ENCODE results near the gene SH3GLB2.

SH3GLB2 gene

DNA sequence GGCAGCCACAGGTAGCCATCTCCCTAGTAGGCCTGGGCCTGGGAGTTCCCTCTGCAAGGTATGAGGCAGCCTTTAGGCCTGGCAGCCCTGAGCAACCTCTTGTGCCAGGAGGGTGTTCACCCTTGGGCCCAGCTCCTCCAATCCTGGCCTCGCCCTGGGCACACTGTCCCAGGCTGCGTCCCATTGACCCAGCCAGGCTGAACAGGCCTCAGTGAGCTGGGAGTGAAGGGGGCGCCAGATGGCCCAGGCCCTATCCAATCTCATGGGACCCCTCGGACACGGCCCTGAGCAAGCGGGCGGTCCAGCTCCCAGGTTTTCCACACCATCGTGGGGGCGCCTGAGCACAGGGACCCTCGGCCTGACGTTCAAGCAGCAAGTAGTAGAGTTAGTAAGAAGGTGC, 14.5 kb downstream of the SH3GLB2 start:
- TF ChIP-seq TAF1 (IDR thresholded peaks at IDR 0.05; ENCODE audit: borderline replicate concordance, insufficient read depth, low read length) (no peak), FOXP2 (optimal IDR thresholded peaks at IDR 0.05; ENCODE audit: borderline replicate concordance, extremely low read depth, extremely low read length, insufficient read depth) (no peak), REST (IDR thresholded peaks at IDR 0.05; ENCODE audit: insufficient read depth in 1 of 2, low read depth in 2 of 2, low read length in 2 of 2) (no peak), POLR2AphosphoS5 (IDR thresholded peaks at IDR 0.05; ENCODE audit: low read depth, low read length) (no peak), SIN3A (IDR thresholded peaks at IDR 0.05; ENCODE audit: borderline replicate concordance, insufficient read depth, low read length) (no peak)

GRCh38 chr9:129012893-129013448, 15.2 kb downstream of the SH3GLB2 start:
- TF ChIP-seq TAF1 (IDR thresholded peaks at IDR 0.05; ENCODE audit: borderline replicate concordance, insufficient read depth, low read length): no peak
- TF ChIP-seq POLR2AphosphoS5 (IDR thresholded peaks at IDR 0.05; ENCODE audit: low read depth, low read length): no peak
- no peak for TF ChIP-seq SIN3A (IDR thresholded peaks at IDR 0.05; ENCODE audit: borderline replicate concordance, insufficient read depth, low read length)
- TF ChIP-seq FOXP2 (optimal IDR thresholded peaks at IDR 0.05; ENCODE audit: borderline replicate concordance, extremely low read depth, extremely low read length, insufficient read depth): no peak
- no peak for TF ChIP-seq REST (IDR thresholded peaks at IDR 0.05; ENCODE audit: insufficient read depth in 1 of 2, low read depth in 2 of 2, low read length in 2 of 2)

GRCh38 chr9:129012343-129012742, 15.8 kb downstream of the SH3GLB2 start:
- TF ChIP-seq POLR2AphosphoS5 (IDR thresholded peaks at IDR 0.05; ENCODE audit: low read depth, low read length): no peak
- no peak for TF ChIP-seq FOXP2 (optimal IDR thresholded peaks at IDR 0.05; ENCODE audit: borderline replicate concordance, extremely low read depth, extremely low read length, insufficient read depth)
- no peak for TF ChIP-seq REST (IDR thresholded peaks at IDR 0.05; ENCODE audit: insufficient read depth in 1 of 2, low read depth in 2 of 2, low read length in 2 of 2)
- no peak for TF ChIP-seq TAF1 (IDR thresholded peaks at IDR 0.05; ENCODE audit: borderline replicate concordance, insufficient read depth, low read length)
- no peak for TF ChIP-seq SIN3A (IDR thresholded peaks at IDR 0.05; ENCODE audit: borderline replicate concordance, insufficient read depth, low read length)

- no peak for TF ChIP-seq POLR2AphosphoS5 (IDR thresholded peaks at IDR 0.05; ENCODE audit: low read depth, low read length)
- TF ChIP-seq SIN3A (IDR thresholded peaks at IDR 0.05; ENCODE audit: borderline replicate concordance, insufficient read depth, low read length): no peak
- TF ChIP-seq REST (IDR thresholded peaks at IDR 0.05; ENCODE audit: insufficient read depth in 1 of 2, low read depth in 2 of 2, low read length in 2 of 2): no peak
- no peak for TF ChIP-seq TAF1 (IDR thresholded peaks at IDR 0.05; ENCODE audit: borderline replicate concordance, insufficient read depth, low read length)
- TF ChIP-seq FOXP2 (optimal IDR thresholded peaks at IDR 0.05; ENCODE audit: borderline replicate concordance, extremely low read depth, extremely low read length, insufficient read depth): no peak
Measured at GRCh38 chr9:129011761-129012181, 16.4 kb downstream of the SH3GLB2 start.

All from PFSK-1 (cell line).